K562 treated with DMSO at 1 percent for 48 hours (cell line): Measurements from ENCODE around the gene ARHGEF9. TPM values are rescaled to one million over a fixed set of nuclear protein-coding genes. Genes with fewer than 3 reads are reported as not detected.

Source experiments
- total RNA-seq: library from RNA; unstranded; fragments of 300-600 nt; gene quantifications from 2 replicates; pipeline ENCODE4 v1.2.3, GENCODE V29; 2022; ENCODE audit warnings: low replicate concordance; ENCODE audit errors: extremely low read depth

ARHGEF9 gene
- total RNA-seq, result not detected in 2 replicates

GRCh38 chrX:63784902-63785707 is at the start of gene ARHGEF9:
TSS of gene ARHGEF9 (minus strand) at chrX:63785214. CDS start at chrX:63785145, 69 bp downstream.

